Activated T-helper 17 cell treated with anti-CD3 and anti-CD28 coated beads, Interleukin-2, amount 50 U/mL, for 72 hours (primary cell): ENCODE data around the gene BMP6. TPM values are rescaled to one million over a fixed set of nuclear protein-coding genes. Genes with fewer than 3 reads are reported as not detected.

Experiments
- ATAC-seq: fragments of 150-1000 bp; cut with Tn5 transposase; replicated peaks from 2 replicates; pipeline ENCODE4 v1.10.0; 2021; ENCODE audit warnings: mild to moderate bottlenecking, moderate library complexity
- H3K27ac Mint-ChIP-seq: one replicate; pipeline ENCODE4 v1.8.0; 2022; ENCODE audit warnings: mixed read lengths
- H3K27me3 Mint-ChIP-seq: one replicate; pipeline ENCODE4 v1.8.0; 2022; ENCODE audit warnings: mixed read lengths
- H3K36me3 Mint-ChIP-seq: one replicate; pipeline ENCODE4 v1.8.0; 2022; ENCODE audit warnings: low read depth, mild to moderate bottlenecking, mixed read lengths
- H3K4me1 Mint-ChIP-seq: one replicate; pipeline ENCODE4 v1.8.0; 2022; ENCODE audit warnings: mixed read lengths
- H3K4me3 Mint-ChIP-seq: one replicate; pipeline ENCODE4 v1.8.0; 2022; ENCODE audit warnings: mild to moderate bottlenecking, mixed read lengths
- H3K9me3 Mint-ChIP-seq: one replicate; pipeline ENCODE4 v1.8.0; 2022; ENCODE audit warnings: mixed read lengths
- total RNA-seq, 2 donors: library from RNA; stranded (reverse); gene quantifications; one replicate each; pipeline ENCODE4 v1.2.3, GENCODE V29; 2022

Gene BMP6
- total RNA-seq, 2 donors from 2014 or later: 0.21 TPM; not detected in 1

DNA sequence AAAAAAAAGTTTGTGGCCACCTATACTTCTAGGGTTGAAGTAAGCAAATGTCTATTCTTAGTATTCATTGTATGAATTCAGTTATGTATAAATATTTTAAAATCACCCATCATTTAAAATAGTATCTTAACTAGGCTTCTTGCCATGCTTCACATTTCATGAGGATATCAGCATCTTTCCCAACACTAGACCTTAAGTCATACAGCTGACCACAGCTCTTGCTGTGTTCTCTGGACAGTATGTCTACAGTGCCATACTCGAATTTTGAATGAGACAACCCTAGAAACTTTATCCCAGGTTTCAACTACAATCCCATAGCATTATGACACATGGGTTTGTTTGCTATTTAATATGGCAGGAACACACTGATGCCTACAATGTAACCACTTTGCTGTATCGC lies 179.5 kb downstream of the BMP6 start:
- ATAC-seq: no peak
- H3K36me3 Mint-ChIP-seq: peaks cover 71% of the 10 kb centered on the region
- no peaks in the 10 kb centered on the region for H3K27me3 Mint-ChIP-seq
- H3K4me3 Mint-ChIP-seq: no peak overlapping the region
- H3K9me3 Mint-ChIP-seq: no peaks in the 10 kb centered on the region
- H3K27ac Mint-ChIP-seq: peak overlapping the region; percentile 0
- peaks cover 5% of the 10 kb centered on the region for H3K4me1 Mint-ChIP-seq

- Mint-ChIP-seq H3K27ac (no peak overlapping the region), H3K4me3 (no peak overlapping the region), H3K27me3 (no peaks in the 10 kb centered on the region), H3K9me3 (no peaks in the 10 kb centered on the region), H3K4me1 (peaks cover 5% of the 10 kb centered on the region), H3K36me3 (peaks cover 58% of the 10 kb centered on the region)
- no peak for ATAC-seq
These were observed 180.8 kb downstream of the BMP6 start for GRCh38 chr6:7906741-7907140.

DNA sequence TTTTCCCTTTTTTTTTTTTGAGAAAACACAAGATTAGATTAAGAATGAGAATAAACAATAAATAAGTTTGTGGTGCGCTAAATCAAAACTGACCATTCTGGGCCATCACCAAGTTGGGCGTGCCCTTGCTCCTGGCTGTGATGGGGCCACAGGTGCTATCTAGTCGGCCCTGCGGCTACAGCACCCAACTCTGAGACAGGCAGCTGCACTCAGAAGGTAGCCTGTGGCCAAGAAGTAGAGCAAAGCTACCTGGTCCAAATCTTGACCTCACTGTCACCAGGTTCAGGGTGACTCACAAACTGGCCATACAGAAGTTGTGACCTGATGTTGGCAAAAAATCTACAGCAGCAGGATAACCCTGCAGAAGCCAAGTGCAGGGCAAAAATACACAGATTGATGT lies 181.3 kb downstream of the BMP6 start:
- no peak overlapping the region for H3K27ac Mint-ChIP-seq
- peaks cover 5% of the 10 kb centered on the region for H3K4me1 Mint-ChIP-seq
- peaks cover 54% of the 10 kb centered on the region for H3K36me3 Mint-ChIP-seq
- H3K27me3 Mint-ChIP-seq: no peaks in the 10 kb centered on the region
- no peak for ATAC-seq
- H3K4me3 Mint-ChIP-seq: no peak overlapping the region
- H3K9me3 Mint-ChIP-seq: no peaks in the 10 kb centered on the region

GRCh38 chr6:7909323-7910276 lies 183.7 kb downstream of the BMP6 start:
- peak overlapping the region; percentile 86 for H3K4me3 Mint-ChIP-seq
- ATAC-seq: peak; percentile 59
- H3K9me3 Mint-ChIP-seq: no peaks in the 10 kb centered on the region
- peaks cover 29% of the 10 kb centered on the region for H3K36me3 Mint-ChIP-seq
- H3K27ac Mint-ChIP-seq: peak overlapping the region; percentile 88
- peaks cover 5% of the 10 kb centered on the region for H3K4me1 Mint-ChIP-seq
- no peaks in the 10 kb centered on the region for H3K27me3 Mint-ChIP-seq

- H3K27me3 Mint-ChIP-seq: no peaks in the 10 kb centered on the region
- H3K36me3 Mint-ChIP-seq: peaks cover 22% of the 10 kb centered on the region
- H3K4me3 Mint-ChIP-seq: no peak overlapping the region
- H3K9me3 Mint-ChIP-seq: no peaks in the 10 kb centered on the region
- ATAC-seq: peak; percentile 49
- peaks cover 5% of the 10 kb centered on the region for H3K4me1 Mint-ChIP-seq
- H3K27ac Mint-ChIP-seq: no peak overlapping the region
These were observed 184.4 kb downstream of the BMP6 start for GRCh38 chr6:7910298-7910653.

DNA sequence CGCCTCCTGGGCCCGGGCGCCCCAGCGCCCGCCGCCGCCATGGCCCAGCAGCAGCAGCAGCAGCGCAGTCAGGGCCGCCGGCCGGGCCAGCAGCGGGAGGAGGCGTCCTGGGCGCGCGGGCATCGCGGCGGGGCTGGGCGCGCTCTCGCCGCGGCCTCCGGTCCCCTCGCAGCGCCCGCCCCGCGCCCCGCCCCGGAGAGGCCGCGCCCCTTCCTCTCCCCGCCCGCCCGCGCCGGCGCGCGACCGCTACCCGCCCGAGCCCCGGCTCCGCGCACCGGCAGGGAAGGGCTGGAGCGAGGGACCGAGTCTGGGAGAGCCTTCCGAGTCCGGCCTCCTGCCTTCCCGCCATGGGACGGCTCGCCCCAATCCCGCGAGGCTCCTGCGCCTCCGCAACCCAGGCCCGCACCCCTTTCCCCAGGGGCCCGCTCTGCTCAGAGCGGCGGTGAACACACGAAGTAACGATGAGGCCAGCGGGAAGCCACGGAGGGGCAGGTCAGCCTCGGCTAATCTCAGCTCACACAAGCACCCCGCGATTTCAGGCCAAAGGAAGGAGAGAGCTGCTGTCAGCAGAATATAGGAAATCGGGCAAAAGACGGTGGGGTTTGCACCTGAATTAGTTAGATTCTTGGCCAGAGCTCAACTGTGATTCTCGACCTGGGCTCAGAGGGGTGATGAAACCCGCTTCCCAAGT lies 184.9 kb downstream of the BMP6 start, which contains the start of gene TXNDC5:
TXNDC5 (minus strand) TSS at position 135 of the 691 bp plus-strand sequence; CDS start at position 123, 12 bp downstream.
- Mint-ChIP-seq H3K27ac (peak within 1 kb of the TSS; percentile 88), H3K4me3 (peak within 1 kb of the TSS; percentile 86), H3K27me3 (no peaks in the 10 kb centered on the region), H3K4me1 (peaks cover 5% of the 10 kb centered on the region), H3K36me3 (peaks cover 19% of the 10 kb centered on the region), H3K9me3 (no peaks in the 10 kb centered on the region)
- ATAC-seq: peak; percentile 88

DNA sequence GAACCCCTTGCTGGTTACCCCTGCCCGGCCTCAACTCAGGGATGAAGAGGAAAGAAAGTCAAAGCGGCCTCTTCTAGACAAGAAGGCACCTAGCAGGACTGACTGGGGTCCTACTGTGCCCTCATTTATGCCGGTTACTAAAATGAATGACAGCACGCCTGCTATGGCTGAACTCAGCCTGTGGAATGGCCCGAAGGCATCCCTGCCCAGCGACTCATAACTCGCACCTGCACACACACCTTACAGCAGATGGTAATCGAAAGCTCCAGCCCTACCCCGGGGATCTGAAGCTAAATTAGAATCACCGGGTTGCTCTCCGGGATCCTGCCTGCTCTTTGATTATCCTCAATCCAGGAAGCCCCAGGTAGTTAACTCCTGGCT lies 185.4 kb downstream of the BMP6 start:
- Mint-ChIP-seq H3K27ac (peak overlapping the region; percentile 31), H3K4me3 (no peak overlapping the region), H3K9me3 (no peaks in the 10 kb centered on the region), H3K27me3 (no peaks in the 10 kb centered on the region), H3K36me3 (peaks cover 19% of the 10 kb centered on the region), H3K4me1 (peaks cover 5% of the 10 kb centered on the region)
- no peak for ATAC-seq

DNA sequence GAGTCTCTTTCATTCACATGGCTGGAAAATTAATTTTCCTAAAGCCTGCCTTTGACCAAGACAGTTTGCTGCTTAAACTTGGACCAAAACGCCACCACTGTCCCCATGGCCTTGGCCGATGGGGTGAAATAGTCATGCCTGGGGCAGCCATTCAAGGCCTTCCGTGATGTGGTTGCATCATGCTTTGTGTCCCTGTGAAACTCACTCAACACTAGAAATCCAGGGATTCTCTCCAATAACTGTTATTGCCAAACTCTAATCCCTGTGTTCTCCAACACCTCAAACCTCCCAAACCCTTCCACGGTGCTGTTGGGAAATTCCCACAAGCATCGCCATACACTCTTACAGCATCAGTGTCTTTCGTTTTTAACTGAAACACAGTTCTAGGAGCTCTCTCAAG lies 186.1 kb downstream of the BMP6 start:
- no peak overlapping the region for H3K4me3 Mint-ChIP-seq
- H3K9me3 Mint-ChIP-seq: no peaks in the 10 kb centered on the region
- H3K4me1 Mint-ChIP-seq: peaks cover 5% of the 10 kb centered on the region
- ATAC-seq: no peak
- peaks cover 19% of the 10 kb centered on the region for H3K36me3 Mint-ChIP-seq
- H3K27me3 Mint-ChIP-seq: no peaks in the 10 kb centered on the region
- no peak overlapping the region for H3K27ac Mint-ChIP-seq

GRCh38 chr6:7912736-7913517 lies 187.0 kb downstream of the BMP6 start:
- H3K36me3 Mint-ChIP-seq: peaks cover 14% of the 10 kb centered on the region
- ATAC-seq: no peak
- no peak overlapping the region for H3K27ac Mint-ChIP-seq
- peaks cover under 1% of the 10 kb centered on the region for H3K4me1 Mint-ChIP-seq
- H3K9me3 Mint-ChIP-seq: no peaks in the 10 kb centered on the region
- no peaks in the 10 kb centered on the region for H3K27me3 Mint-ChIP-seq
- no peak overlapping the region for H3K4me3 Mint-ChIP-seq

DNA sequence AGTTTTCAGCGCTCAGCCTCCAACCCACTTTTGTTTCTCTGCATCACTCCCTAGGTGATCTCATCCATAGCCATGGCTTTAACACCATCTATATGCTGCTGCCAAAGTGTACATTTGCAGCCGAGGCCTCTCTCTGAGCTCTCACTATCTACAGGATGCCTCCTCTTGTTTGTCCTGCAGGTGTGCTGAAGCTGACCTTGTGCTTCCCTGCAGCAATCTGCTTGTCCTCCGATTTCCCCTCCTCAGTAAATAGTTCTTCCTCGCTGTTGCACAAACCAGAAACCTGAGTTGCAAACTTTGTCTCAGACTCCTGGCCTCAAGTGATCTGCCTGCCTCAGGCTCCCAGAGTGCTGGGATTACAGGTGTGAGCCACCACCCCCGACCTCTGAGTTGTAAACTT lies 188.4 kb downstream of the BMP6 start:
- no peak for ATAC-seq
- Mint-ChIP-seq H3K4me3 (no peak overlapping the region), H3K27ac (no peak overlapping the region), H3K36me3 (peaks cover 4% of the 10 kb centered on the region), H3K27me3 (no peaks in the 10 kb centered on the region), H3K4me1 (no peaks in the 10 kb centered on the region), H3K9me3 (no peaks in the 10 kb centered on the region)

DNA sequence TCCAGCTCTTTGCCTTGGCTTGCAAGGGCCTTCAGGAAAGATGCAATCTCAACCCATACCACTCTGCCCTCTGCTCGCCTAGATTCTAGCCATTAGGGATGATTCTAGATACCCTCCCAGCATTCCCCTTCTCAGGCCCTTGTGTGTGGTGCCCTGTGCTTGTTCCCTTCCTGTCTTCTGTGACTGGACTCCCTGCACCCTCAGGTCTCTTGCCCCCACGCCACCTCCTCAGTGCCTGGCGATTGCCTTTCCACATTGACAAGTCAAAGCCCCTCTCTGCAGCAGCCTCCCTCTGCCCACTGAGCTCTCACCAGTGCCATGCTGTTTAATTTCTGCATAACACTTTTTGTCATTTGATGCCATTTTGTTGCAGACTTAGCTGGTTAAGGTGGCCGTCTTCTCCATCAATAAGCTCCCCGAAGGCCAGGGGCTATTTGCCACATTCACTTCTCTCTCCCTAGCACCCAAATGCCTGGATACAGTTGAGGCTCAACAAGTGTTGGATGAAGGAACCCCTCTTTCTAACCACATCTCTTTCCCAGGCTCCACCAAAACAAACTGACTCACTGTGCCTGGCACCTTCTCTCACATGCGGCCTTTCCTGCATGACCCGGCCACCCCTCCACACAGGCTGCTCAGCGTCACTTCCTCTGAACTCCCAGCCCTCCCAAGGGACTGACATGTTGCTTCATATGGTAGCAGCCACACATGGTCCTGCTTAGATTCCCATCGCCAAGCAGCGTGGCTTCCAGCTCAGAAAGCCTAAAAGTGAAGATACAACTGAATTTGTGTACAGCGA lies 189.3 kb downstream of the BMP6 start:
- Mint-ChIP-seq H3K27ac (no peak overlapping the region), H3K4me3 (no peak overlapping the region), H3K9me3 (no peaks in the 10 kb centered on the region), H3K4me1 (no peaks in the 10 kb centered on the region), H3K36me3 (no peaks in the 10 kb centered on the region), H3K27me3 (no peaks in the 10 kb centered on the region)
- ATAC-seq: no peak

DNA sequence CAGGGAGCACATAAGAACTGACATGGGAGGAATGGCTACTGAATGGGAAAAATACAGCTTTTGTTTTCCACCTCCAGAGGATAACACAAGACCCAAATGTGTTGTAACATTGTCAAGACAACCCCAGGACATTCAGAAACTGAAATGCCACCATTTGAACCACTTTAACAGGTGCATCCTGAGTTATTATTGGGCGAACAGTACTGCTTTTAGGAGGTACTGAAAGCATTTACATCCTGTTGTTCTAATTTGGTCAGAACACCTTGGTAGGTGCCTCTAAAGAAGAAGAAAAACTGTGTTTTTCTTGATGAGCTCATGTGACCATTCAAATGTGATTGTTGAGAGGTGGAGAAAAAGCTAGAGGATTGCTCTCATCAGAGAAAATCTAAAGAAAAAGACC lies 191.1 kb downstream of the BMP6 start:
- Mint-ChIP-seq H3K4me3 (no peak overlapping the region), H3K4me1 (no peaks in the 10 kb centered on the region), H3K36me3 (no peaks in the 10 kb centered on the region), H3K27me3 (no peaks in the 10 kb centered on the region), H3K27ac (no peak overlapping the region), H3K9me3 (no peaks in the 10 kb centered on the region)
- no peak for ATAC-seq

GRCh38 chr6:7917729-7918128 lies 191.8 kb downstream of the BMP6 start:
- no peaks in the 10 kb centered on the region for H3K9me3 Mint-ChIP-seq
- H3K4me3 Mint-ChIP-seq: no peak overlapping the region
- H3K36me3 Mint-ChIP-seq: no peaks in the 10 kb centered on the region
- no peaks in the 10 kb centered on the region for H3K27me3 Mint-ChIP-seq
- no peaks in the 10 kb centered on the region for H3K4me1 Mint-ChIP-seq
- no peak overlapping the region for H3K27ac Mint-ChIP-seq
- no peak for ATAC-seq

DNA sequence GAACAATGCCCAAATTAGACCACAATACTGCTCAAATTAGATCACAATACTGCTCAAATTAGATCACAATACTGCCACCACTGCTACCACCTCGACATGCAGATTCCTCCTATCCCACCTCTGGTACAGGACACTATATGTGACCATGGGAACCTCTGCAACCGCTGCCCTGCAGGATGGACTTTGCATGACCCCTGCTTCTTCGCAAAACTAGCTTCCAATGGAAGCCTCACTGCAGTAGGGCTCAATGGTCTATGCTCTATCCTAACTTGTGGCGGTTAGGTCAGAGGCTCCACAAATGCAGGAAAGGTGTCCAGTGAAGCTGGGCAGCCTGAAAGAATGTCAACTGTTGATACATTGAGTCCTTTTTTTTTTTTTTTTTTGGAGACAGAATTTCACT lies 192.5 kb downstream of the BMP6 start:
- Mint-ChIP-seq H3K4me1 (no peaks in the 10 kb centered on the region), H3K27ac (no peak overlapping the region), H3K27me3 (no peaks in the 10 kb centered on the region), H3K4me3 (no peak overlapping the region), H3K9me3 (no peaks in the 10 kb centered on the region), H3K36me3 (no peaks in the 10 kb centered on the region)
- ATAC-seq: no peak
